Measurements from ENCODE around the gene SEC61A1.
A peak's percentile ranks its signal among the peaks of the same experiment; 100 is the strongest.

Gene SEC61A1

GRCh38 chr3:128056258-128056657 lies 4.0 kb downstream of the SEC61A1 start:
- no peak for DNase-seq (ENCODE audit: low read depth in 3 of 3, low spot score in 1 of 3)

- no peak for DNase-seq (ENCODE audit: low read depth in 3 of 3, low spot score in 1 of 3)
These were observed 8.5 kb downstream of the SEC61A1 start for GRCh38 chr3:128060473-128061381.

- no peak for DNase-seq (ENCODE audit: low read depth in 3 of 3, low spot score in 1 of 3)
These were observed 10.0 kb downstream of the SEC61A1 start for GRCh38 chr3:128062033-128062745.

- DNase-seq (ENCODE audit: low read depth in 3 of 3, low spot score in 1 of 3): no peak
These were observed 11.6 kb downstream of the SEC61A1 start for GRCh38 chr3:128063865-128064264.

- DNase-seq (ENCODE audit: low read depth in 3 of 3, low spot score in 1 of 3): no peak
These were observed 12.7 kb downstream of the SEC61A1 start for GRCh38 chr3:128064962-128065361.

GRCh38 chr3:128066114-128066513 lies 13.9 kb downstream of the SEC61A1 start:
- no peak for DNase-seq (ENCODE audit: low read depth in 3 of 3, low spot score in 1 of 3)

GRCh38 chr3:128066676-128067075 lies 14.4 kb downstream of the SEC61A1 start:
- no peak for DNase-seq (ENCODE audit: low read depth in 3 of 3, low spot score in 1 of 3)

- DNase-seq (ENCODE audit: low read depth in 3 of 3, low spot score in 1 of 3): no peak
These were observed 15.3 kb downstream of the SEC61A1 start for GRCh38 chr3:128067489-128067888.

- no peak for DNase-seq (ENCODE audit: low read depth in 3 of 3, low spot score in 1 of 3)
These were observed 16.0 kb downstream of the SEC61A1 start for GRCh38 chr3:128068156-128068620.

GRCh38 chr3:128069271-128069670 lies 17.0 kb downstream of the SEC61A1 start:
- no peak for DNase-seq (ENCODE audit: low read depth in 3 of 3, low spot score in 1 of 3)

GRCh38 chr3:128070898-128071591 lies 18.8 kb downstream of the SEC61A1 start:
- no peak for DNase-seq (ENCODE audit: low read depth in 3 of 3, low spot score in 1 of 3)

- DNase-seq (ENCODE audit: low read depth in 3 of 3, low spot score in 1 of 3): no peak
These were observed 19.7 kb downstream of the SEC61A1 start for GRCh38 chr3:128071771-128072453.

- no peak for DNase-seq (ENCODE audit: low read depth in 3 of 3, low spot score in 1 of 3)
These were observed 20.4 kb downstream of the SEC61A1 start for GRCh38 chr3:128072454-128073184.

- no peak for DNase-seq (ENCODE audit: low read depth in 3 of 3, low spot score in 1 of 3)
These were observed 21.0 kb downstream of the SEC61A1 start for GRCh38 chr3:128073185-128073725.

GRCh38 chr3:128073807-128074206 lies 21.6 kb downstream of the SEC61A1 start:
- DNase-seq (ENCODE audit: low read depth in 3 of 3, low spot score in 1 of 3): no peak

GRCh38 chr3:128074851-128075521 lies 22.7 kb downstream of the SEC61A1 start:
- no peak for DNase-seq (ENCODE audit: low read depth in 3 of 3, low spot score in 1 of 3)

GRCh38 chr3:128075522-128076482 lies 23.6 kb downstream of the SEC61A1 start:
- DNase-seq (ENCODE audit: low read depth in 3 of 3, low spot score in 1 of 3): peak; percentile 49 to 89 (median 72)

- no peak for DNase-seq (ENCODE audit: low read depth in 3 of 3, low spot score in 1 of 3)
These were observed 24.4 kb downstream of the SEC61A1 start for GRCh38 chr3:128076483-128077201.

Data from stimulated activated CD4-positive, alpha-beta T cell treated with anti-CD3 and anti-CD28 coated beads, TNF-alpha, amount 100 ng/mL, for 1 hour (primary cell).